ENCODE data around the gene LRP3. TPM values are rescaled to one million over a fixed set of nuclear protein-coding genes. Genes with fewer than 3 reads are reported as not detected.

Gene LRP3
- total and polyA plus RNA-seq, 3 donors from 2014 or later, result 21.8 to 50.9 (median 29.3) TPM

- H3K9me3 ChIP-seq, result no peaks in the 10 kb centered on the region
- no peaks in the 10 kb centered on the region for H3K36me3 ChIP-seq (ENCODE audit: low read depth, missing control alignments)
- no peak overlapping the region for H3K27ac ChIP-seq
- no peak for DNase-seq
- no peak overlapping the region for H3K4me3 ChIP-seq
- 92% methylated on average over 17 to 30 of the region's 30 CpGs for WGBS, 2 donors
- H3K4me1 ChIP-seq, result peaks cover 2% of the 10 kb centered on the region
- H3K27me3 ChIP-seq, result no peaks in the 10 kb centered on the region
- no peak for TF ChIP-seq POLR2A (IDR thresholded peaks at IDR 0.05)
- TF ChIP-seq, protein P1, sequence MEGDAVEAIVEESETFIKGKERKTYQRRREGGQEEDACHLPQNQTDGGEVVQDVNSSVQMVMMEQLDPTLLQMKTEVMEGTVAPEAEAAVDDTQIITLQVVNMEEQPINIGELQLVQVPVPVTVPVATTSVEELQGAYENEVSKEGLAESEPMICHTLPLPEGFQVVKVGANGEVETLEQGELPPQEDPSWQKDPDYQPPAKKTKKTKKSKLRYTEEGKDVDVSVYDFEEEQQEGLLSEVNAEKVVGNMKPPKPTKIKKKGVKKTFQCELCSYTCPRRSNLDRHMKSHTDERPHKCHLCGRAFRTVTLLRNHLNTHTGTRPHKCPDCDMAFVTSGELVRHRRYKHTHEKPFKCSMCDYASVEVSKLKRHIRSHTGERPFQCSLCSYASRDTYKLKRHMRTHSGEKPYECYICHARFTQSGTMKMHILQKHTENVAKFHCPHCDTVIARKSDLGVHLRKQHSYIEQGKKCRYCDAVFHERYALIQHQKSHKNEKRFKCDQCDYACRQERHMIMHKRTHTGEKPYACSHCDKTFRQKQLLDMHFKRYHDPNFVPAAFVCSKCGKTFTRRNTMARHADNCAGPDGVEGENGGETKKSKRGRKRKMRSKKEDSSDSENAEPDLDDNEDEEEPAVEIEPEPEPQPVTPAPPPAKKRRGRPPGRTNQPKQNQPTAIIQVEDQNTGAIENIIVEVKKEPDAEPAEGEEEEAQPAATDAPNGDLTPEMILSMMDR (IDR thresholded peaks at IDR 0.05), result no peak
- intact Hi-C loops (cut with DNase I; ENCODE audit: low total_unique reads), result no loop called here
Measured at GRCh38 chr19:33212436-33213172, 18.5 kb downstream of the LRP3 start.

GRCh38 chr19:33214596-33214995, 20.5 kb downstream of the LRP3 start:
- Histone ChIP-seq H3K27me3 (no peaks in the 10 kb centered on the region), H3K36me3 (ENCODE audit: low read depth, missing control alignments) (no peaks in the 10 kb centered on the region), H3K4me3 (no peak overlapping the region), H3K27ac (no peak overlapping the region), H3K9me3 (no peaks in the 10 kb centered on the region), H3K4me1 (peaks cover 3% of the 10 kb centered on the region)
- WGBS, 2 donors, result 67 to 72% methylated on average over 4 to 6 of the region's 6 CpGs
- TF ChIP-seq POLR2A (IDR thresholded peaks at IDR 0.05), result no peak
- TF ChIP-seq, protein P1 (IDR thresholded peaks at IDR 0.05), result no peak
- DNase-seq, result no peak
- intact Hi-C loops (cut with DNase I; ENCODE audit: low total_unique reads), result no loop called here

DNA sequence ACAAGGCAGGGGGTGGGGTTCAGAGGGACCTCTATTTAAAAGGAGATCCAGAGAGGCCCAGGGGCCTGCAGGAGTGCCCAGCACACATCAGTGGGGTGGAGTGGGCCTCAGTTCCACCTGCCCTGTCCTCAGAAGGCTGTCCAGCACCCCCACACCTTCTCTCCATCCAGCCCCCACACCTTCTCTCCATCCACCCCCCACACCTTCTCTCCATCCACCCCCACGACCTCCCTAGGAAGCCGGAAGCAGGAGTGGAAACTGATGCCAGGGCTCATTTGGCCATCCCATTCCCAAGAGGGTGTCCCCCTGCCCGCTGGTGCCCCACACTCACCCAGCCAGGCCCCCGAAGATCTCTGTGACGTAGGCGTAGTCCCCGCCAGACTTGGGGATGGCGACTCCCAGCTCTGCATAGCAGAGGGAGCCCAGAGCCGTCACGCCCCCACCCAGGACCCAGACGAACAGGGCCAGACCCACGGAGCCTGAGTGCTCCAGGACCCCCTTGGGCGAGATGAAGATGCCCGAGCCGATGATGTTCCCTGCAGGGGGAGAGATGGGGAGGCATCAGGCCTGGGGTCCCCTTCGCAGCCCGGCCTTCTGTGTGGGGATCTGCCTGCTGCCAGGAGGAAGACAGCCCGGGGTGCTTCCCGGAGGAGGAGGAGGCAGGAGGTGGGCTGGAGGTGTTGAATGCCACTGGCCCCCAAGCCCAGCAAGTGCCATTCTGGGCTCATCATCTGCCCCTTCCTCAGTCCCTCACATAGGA, 21.5 kb downstream of the LRP3 start:
- no peak for TF ChIP-seq POLR2A (IDR thresholded peaks at IDR 0.05)
- TF ChIP-seq, protein P1 (IDR thresholded peaks at IDR 0.05), result no peak
- Histone ChIP-seq H3K36me3 (ENCODE audit: low read depth, missing control alignments) (no peaks in the 10 kb centered on the region), H3K9me3 (no peaks in the 10 kb centered on the region), H3K27me3 (no peaks in the 10 kb centered on the region), H3K4me3 (no peak overlapping the region), H3K27ac (no peak overlapping the region), H3K4me1 (peaks cover 3% of the 10 kb centered on the region)
- DNase-seq, result no peak
- 88 to 89% methylated on average over 3 to 19 of the region's 19 CpGs for WGBS, 2 donors
- intact Hi-C loops (cut with DNase I; ENCODE audit: low total_unique reads), result no loop called here

GRCh38 chr19:33216198-33216830, 22.2 kb downstream of the LRP3 start:
- Histone ChIP-seq H3K27ac (no peak overlapping the region), H3K4me3 (no peak overlapping the region), H3K9me3 (no peaks in the 10 kb centered on the region), H3K27me3 (no peaks in the 10 kb centered on the region), H3K36me3 (ENCODE audit: low read depth, missing control alignments) (no peaks in the 10 kb centered on the region), H3K4me1 (peaks cover 3% of the 10 kb centered on the region)
- TF ChIP-seq, protein P1 (IDR thresholded peaks at IDR 0.05), result no peak
- TF ChIP-seq POLR2A (IDR thresholded peaks at IDR 0.05), result no peak
- DNase-seq, result no peak
- intact Hi-C loops (cut with DNase I; ENCODE audit: low total_unique reads), result no loop called here
- WGBS, 2 donors, result 81 to 93% methylated on average over 12 of the region's 12 CpGs
